EL (cell line): ENCODE data around the gene DDX3X.
"Not testable (repeated sequence)": the region's sequence is repeated elsewhere in the genome, so short reads cannot be mapped to it uniquely, and the experiment has no call there.

ENCODE experiments used
- DNase-seq: peaks from one replicate; pipeline ENCODE4 v3.0.0-alpha.2; 2016

DDX3X gene

GRCh38 chrX:41329101-41329500 lies 4.9 kb upstream of the DDX3X start:
- no peak for DNase-seq

- no peak for DNase-seq
Measured at GRCh38 chrX:41332005-41332404, 2.0 kb upstream of the DDX3X start.

GRCh38 chrX:41332408-41333002 lies 1.5 kb upstream of the DDX3X start:
- peak; percentile 36 for DNase-seq

- DNase-seq: peak; percentile 89
Measured at GRCh38 chrX:41333003-41333743, 789 bp upstream of the DDX3X start.

- DNase-seq: peak; percentile 45
Measured at GRCh38 chrX:41334363-41335197, 618 bp downstream of the DDX3X start.

- DNase-seq: no peak
Measured at GRCh38 chrX:41335198-41335957, 1.4 kb downstream of the DDX3X start.

GRCh38 chrX:41335958-41336331 lies 2.0 kb downstream of the DDX3X start:
- peak; percentile 22 for DNase-seq

- DNase-seq: no peak
Measured at GRCh38 chrX:41336447-41336846, 2.5 kb downstream of the DDX3X start.

- no peak for DNase-seq
Measured at GRCh38 chrX:41337140-41337539, 3.2 kb downstream of the DDX3X start.

- DNase-seq: no peak
Measured at GRCh38 chrX:41338436-41338835, 4.5 kb downstream of the DDX3X start.

- DNase-seq: no peak
Measured at GRCh38 chrX:41339148-41339547, 5.2 kb downstream of the DDX3X start.

- no peak for DNase-seq
Measured at GRCh38 chrX:41344053-41344452, 10.1 kb downstream of the DDX3X start.

GRCh38 chrX:41347186-41347585 lies 13.2 kb downstream of the DDX3X start:
- DNase-seq: no peak

- DNase-seq: no peak
Measured at GRCh38 chrX:41348551-41348950, 14.6 kb downstream of the DDX3X start.

- peak; percentile 36 for DNase-seq
Measured at GRCh38 chrX:41350150-41350975, 16.4 kb downstream of the DDX3X start.

GRCh38 chrX:41350976-41351569 lies 17.1 kb downstream of the DDX3X start:
- DNase-seq: peak; percentile 21

GRCh38 chrX:41351923-41352322 lies 18.0 kb downstream of the DDX3X start:
- DNase-seq: no peak

GRCh38 chrX:41352329-41352838 lies 18.4 kb downstream of the DDX3X start:
- DNase-seq: no peak

GRCh38 chrX:41353985-41354384 lies 20.0 kb downstream of the DDX3X start:
- no peak for DNase-seq

- no peak for DNase-seq
Measured at GRCh38 chrX:41369152-41369551, 35.2 kb downstream of the DDX3X start.

GRCh38 chrX:41371575-41371974 lies 37.6 kb downstream of the DDX3X start:
- not testable (repeated sequence) for DNase-seq
